ENCODE results near the gene GABPA. TPM values are rescaled to one million over a fixed set of nuclear protein-coding genes. Genes with fewer than 3 reads are reported as not detected.

GABPA gene
- polyA plus RNA-seq (2013, experiment 1 of 2) = 21.8 TPM
- polyA plus RNA-seq (2013, experiment 2 of 2) = 22.5 TPM

- WGBS, 2 donors (ENCODE audit: extremely low coverage in 2 of 2, insufficient read length in 2 of 2, insufficient replicate concordance in 1 of 2) = no CpG with 5 or more reads among the region's 64 CpGs
Observed at GRCh38 chr21:25734904-25735645, at the start of gene GABPA, which contains the start of gene ATP5PF. TSS of gene GABPA (plus strand) at chr21:25734972. CDS start at chr21:25741599, 6,627 bp downstream. TSS of gene ATP5PF (minus strand) at chr21:25734904. CDS start at chr21:25729794, 5,110 bp downstream.

GRCh38 chr21:25687787-25688186 is 47.0 kb upstream of the GABPA start:
- Histone ChIP-seq H3K18ac (ENCODE audit: low read length) (no peak overlapping the region), H2AK5ac (ENCODE audit: low read depth, low read length) (no peak overlapping the region), H3K4me3 (ENCODE audit: low read length in 2 of 2) (no peak overlapping the region), H2AFZ (ENCODE audit: low read length) (no peak overlapping the region), H2BK120ac (ENCODE audit: low read depth, low read length) (no peak overlapping the region), H4K91ac (ENCODE audit: low read depth, low read length, poor library complexity) (no peak overlapping the region), H4K8ac (ENCODE audit: low read depth, low read length) (no peak overlapping the region), H3K9ac (ENCODE audit: low read depth, low read length, poor library complexity) (no peak overlapping the region), H3K4me2 (ENCODE audit: insufficient read depth, low read length, poor library complexity, severe bottlenecking) (no peak overlapping the region), H3K4me1 (ENCODE audit: control insufficient read depth in 2 of 2, insufficient read depth in 1 of 2, low read depth in 1 of 2, low read length in 2 of 2) (no peaks in the 10 kb centered on the region), H3K27ac (replicated peaks; ENCODE audit: low read length) (no peak overlapping the region), H2BK12ac (ENCODE audit: low read length) (no peak overlapping the region), H3K9me3 (replicated peaks in 1 of 2; ENCODE audit: control insufficient read depth in 2 of 2, insufficient read depth in 1 of 2, low read depth in 1 of 2, low read length in 2 of 2) (no peaks in the 10 kb centered on the region), H3K36me3 (replicated peaks in 1 of 2; ENCODE audit: control insufficient read depth in 2 of 2, insufficient read depth in 2 of 2, low read length in 2 of 2) (peaks cover 0 to 82% of the 10 kb centered on the region in 2 donors), H2BK5ac (ENCODE audit: low read length) (no peak overlapping the region), H3K79me1 (ENCODE audit: low read depth, low read length) (no peaks in the 10 kb centered on the region), H3K27me3 (ENCODE audit: control insufficient read depth in 3 of 3, insufficient read depth in 3 of 3, low read depth in 1 of 3, low read length in 3 of 3) (no peaks in the 10 kb centered on the region), H3K4ac (ENCODE audit: low read length) (no peak overlapping the region), H2BK15ac (ENCODE audit: low read length) (no peak overlapping the region), H3K14ac (ENCODE audit: low read length) (no peak overlapping the region), H3K23ac (ENCODE audit: low read depth, low read length, poor library complexity) (no peak overlapping the region)
- WGBS, 2 donors (ENCODE audit: extremely low coverage in 2 of 2, insufficient read length in 2 of 2, insufficient replicate concordance in 1 of 2) = no CpG with 5 or more reads among the region's 4 CpGs
- DNase-seq (ENCODE audit: low spot score) = no peak

More at GRCh38 chr21:25734904-25735645, at the start of gene GABPA, which contains the start of gene ATP5PF:
- peak within 1 kb of the TSS; percentile 89 for H2AFZ ChIP-seq (ENCODE audit: low read length)
- peak within 1 kb of the TSS; percentile 60 for H3K4me2 ChIP-seq (ENCODE audit: insufficient read depth, low read length, poor library complexity, severe bottlenecking)
- H3K9ac ChIP-seq (ENCODE audit: low read depth, low read length, poor library complexity) = peak within 1 kb of the TSS; percentile 97
- no peak within 1 kb of the TSS for H4K91ac ChIP-seq (ENCODE audit: low read depth, low read length, poor library complexity)
- H2BK12ac ChIP-seq (ENCODE audit: low read length) = no peak within 1 kb of the TSS
- peak within 1 kb of the TSS; percentile 99 for H3K18ac ChIP-seq (ENCODE audit: low read length)
- peak; percentile 97 for DNase-seq (ENCODE audit: low spot score)
- peak within 1 kb of the TSS; percentile 43 for H3K23ac ChIP-seq (ENCODE audit: low read depth, low read length, poor library complexity)
- H3K9me3 ChIP-seq (replicated peaks in 1 of 2; ENCODE audit: control insufficient read depth in 2 of 2, insufficient read depth in 1 of 2, low read depth in 1 of 2, low read length in 2 of 2) = no peaks in the 10 kb centered on the region
- H2BK120ac ChIP-seq (ENCODE audit: low read depth, low read length) = no peak within 1 kb of the TSS
- peak within 1 kb of the TSS; percentile 65 for H2AK5ac ChIP-seq (ENCODE audit: low read depth, low read length)
- H3K4me3 ChIP-seq (ENCODE audit: low read length in 2 of 2) = peak within 1 kb of the TSS; percentile 76 to 87
- H3K4me1 ChIP-seq (ENCODE audit: control insufficient read depth in 2 of 2, insufficient read depth in 1 of 2, low read depth in 1 of 2, low read length in 2 of 2) = peaks cover 1 to 4% of the 10 kb centered on the region in 2 donors
- H3K27ac ChIP-seq (replicated peaks; ENCODE audit: low read length) = peak within 1 kb of the TSS; percentile 96
- H3K4ac ChIP-seq (ENCODE audit: low read length) = no peak within 1 kb of the TSS
- H3K79me1 ChIP-seq (ENCODE audit: low read depth, low read length) = peaks cover 4% of the 10 kb centered on the region
- H2BK15ac ChIP-seq (ENCODE audit: low read length) = peak within 1 kb of the TSS; percentile 73
- peak within 1 kb of the TSS; percentile 89 for H3K14ac ChIP-seq (ENCODE audit: low read length)
- peak within 1 kb of the TSS; percentile 97 for H2BK5ac ChIP-seq (ENCODE audit: low read length)
- no peaks in the 10 kb centered on the region for H3K27me3 ChIP-seq (ENCODE audit: control insufficient read depth in 3 of 3, insufficient read depth in 3 of 3, low read depth in 1 of 3, low read length in 3 of 3)
- H4K8ac ChIP-seq (ENCODE audit: low read depth, low read length) = peak within 1 kb of the TSS; percentile 24
- peaks cover 0 to 27% of the 10 kb centered on the region in 2 donors for H3K36me3 ChIP-seq (replicated peaks in 1 of 2; ENCODE audit: control insufficient read depth in 2 of 2, insufficient read depth in 2 of 2, low read length in 2 of 2)

GRCh38 chr21:25688275-25689155 is 46.3 kb upstream of the GABPA start:
- Histone ChIP-seq H3K18ac (ENCODE audit: low read length) (no peak overlapping the region), H3K79me1 (ENCODE audit: low read depth, low read length) (no peaks in the 10 kb centered on the region), H2AK5ac (ENCODE audit: low read depth, low read length) (no peak overlapping the region), H3K23ac (ENCODE audit: low read depth, low read length, poor library complexity) (no peak overlapping the region), H4K8ac (ENCODE audit: low read depth, low read length) (no peak overlapping the region), H3K4ac (ENCODE audit: low read length) (no peak overlapping the region), H2BK5ac (ENCODE audit: low read length) (no peak overlapping the region), H2AFZ (ENCODE audit: low read length) (no peak overlapping the region), H3K14ac (ENCODE audit: low read length) (no peak overlapping the region), H3K4me2 (ENCODE audit: insufficient read depth, low read length, poor library complexity, severe bottlenecking) (no peak overlapping the region), H3K4me1 (ENCODE audit: control insufficient read depth in 2 of 2, insufficient read depth in 1 of 2, low read depth in 1 of 2, low read length in 2 of 2) (no peaks in the 10 kb centered on the region), H3K36me3 (replicated peaks in 1 of 2; ENCODE audit: control insufficient read depth in 2 of 2, insufficient read depth in 2 of 2, low read length in 2 of 2) (peaks cover 0 to 85% of the 10 kb centered on the region in 2 donors), H3K27ac (replicated peaks; ENCODE audit: low read length) (no peak overlapping the region), H4K91ac (ENCODE audit: low read depth, low read length, poor library complexity) (no peak overlapping the region), H3K9me3 (replicated peaks in 1 of 2; ENCODE audit: control insufficient read depth in 2 of 2, insufficient read depth in 1 of 2, low read depth in 1 of 2, low read length in 2 of 2) (no peaks in the 10 kb centered on the region), H3K9ac (ENCODE audit: low read depth, low read length, poor library complexity) (no peak overlapping the region), H2BK12ac (ENCODE audit: low read length) (no peak overlapping the region), H2BK120ac (ENCODE audit: low read depth, low read length) (no peak overlapping the region), H3K27me3 (ENCODE audit: control insufficient read depth in 3 of 3, insufficient read depth in 3 of 3, low read depth in 1 of 3, low read length in 3 of 3) (no peaks in the 10 kb centered on the region), H2BK15ac (ENCODE audit: low read length) (no peak overlapping the region), H3K4me3 (ENCODE audit: low read length in 2 of 2) (no peak overlapping the region)
- no peak for DNase-seq (ENCODE audit: low spot score)
- WGBS, 2 donors (ENCODE audit: extremely low coverage in 2 of 2, insufficient read length in 2 of 2, insufficient replicate concordance in 1 of 2) = no CpG with 5 or more reads among the region's 9 CpGs

GRCh38 chr21:25689226-25689625 is 45.5 kb upstream of the GABPA start:
- no peak overlapping the region for H4K91ac ChIP-seq (ENCODE audit: low read depth, low read length, poor library complexity)
- H3K4me2 ChIP-seq (ENCODE audit: insufficient read depth, low read length, poor library complexity, severe bottlenecking) = no peak overlapping the region
- no peak overlapping the region for H3K14ac ChIP-seq (ENCODE audit: low read length)
- no peaks in the 10 kb centered on the region for H3K9me3 ChIP-seq (replicated peaks in 1 of 2; ENCODE audit: control insufficient read depth in 2 of 2, insufficient read depth in 1 of 2, low read depth in 1 of 2, low read length in 2 of 2)
- no peak overlapping the region for H2BK15ac ChIP-seq (ENCODE audit: low read length)
- no peak overlapping the region for H3K27ac ChIP-seq (replicated peaks; ENCODE audit: low read length)
- no peak overlapping the region for H3K9ac ChIP-seq (ENCODE audit: low read depth, low read length, poor library complexity)
- H4K8ac ChIP-seq (ENCODE audit: low read depth, low read length) = no peak overlapping the region
- no CpG with 5 or more reads among the region's 1 CpG for WGBS, 2 donors (ENCODE audit: extremely low coverage in 2 of 2, insufficient read length in 2 of 2, insufficient replicate concordance in 1 of 2)
- no peak overlapping the region for H2AFZ ChIP-seq (ENCODE audit: low read length)
- H3K23ac ChIP-seq (ENCODE audit: low read depth, low read length, poor library complexity) = no peak overlapping the region
- H3K36me3 ChIP-seq (replicated peaks in 1 of 2; ENCODE audit: control insufficient read depth in 2 of 2, insufficient read depth in 2 of 2, low read length in 2 of 2) = peaks cover 0 to 86% of the 10 kb centered on the region in 2 donors
- no peak overlapping the region for H3K18ac ChIP-seq (ENCODE audit: low read length)
- H3K4me3 ChIP-seq (ENCODE audit: low read length in 2 of 2) = no peak overlapping the region
- H2BK12ac ChIP-seq (ENCODE audit: low read length) = no peak overlapping the region
- H3K27me3 ChIP-seq (ENCODE audit: control insufficient read depth in 3 of 3, insufficient read depth in 3 of 3, low read depth in 1 of 3, low read length in 3 of 3) = no peaks in the 10 kb centered on the region
- no peak overlapping the region for H2BK5ac ChIP-seq (ENCODE audit: low read length)
- no peaks in the 10 kb centered on the region for H3K4me1 ChIP-seq (ENCODE audit: control insufficient read depth in 2 of 2, insufficient read depth in 1 of 2, low read depth in 1 of 2, low read length in 2 of 2)
- no peak overlapping the region for H2AK5ac ChIP-seq (ENCODE audit: low read depth, low read length)
- H2BK120ac ChIP-seq (ENCODE audit: low read depth, low read length) = no peak overlapping the region
- H3K4ac ChIP-seq (ENCODE audit: low read length) = no peak overlapping the region
- H3K79me1 ChIP-seq (ENCODE audit: low read depth, low read length) = no peaks in the 10 kb centered on the region
- DNase-seq (ENCODE audit: low spot score) = no peak

Data from neuronal stem cell (in vitro differentiated cells).